Chondrocyte (in vitro differentiated cells): Measurements from ENCODE around the gene KCNG4. TPM values are rescaled to one million over a fixed set of nuclear protein-coding genes. Genes with fewer than 3 reads are reported as not detected.

Experiments used
- DNase-seq: peaks from one replicate; pipeline ENCODE4 v3.0.0; 2021; ENCODE audit warnings: mixed read lengths, low spot score
- H3K27ac Mint-ChIP-seq: one replicate; pipeline ENCODE4 v1.8.0; 2021; ENCODE audit warnings: mild to moderate bottlenecking, moderate library complexity, mixed read lengths; ENCODE audit not compliant: unreplicated experiment
- H3K27me3 Mint-ChIP-seq: 2 replicates; pipeline ENCODE4 v1.8.0; 2021; ENCODE audit warnings: low read depth, mixed read lengths
- H3K36me3 Mint-ChIP-seq: 2 replicates; pipeline ENCODE4 v1.8.0; 2021; ENCODE audit warnings: low read depth, mixed read lengths
- H3K4me1 Mint-ChIP-seq: 2 replicates; pipeline ENCODE4 v1.8.0; 2021; ENCODE audit warnings: low read depth, mild to moderate bottlenecking, mixed read lengths
- H3K4me3 Mint-ChIP-seq: one replicate; pipeline ENCODE4 v1.8.0; 2021; ENCODE audit warnings: mild to moderate bottlenecking, moderate library complexity, mixed read lengths; ENCODE audit not compliant: unreplicated experiment
- H3K9me3 Mint-ChIP-seq: 2 replicates; pipeline ENCODE4 v1.8.0; 2021; ENCODE audit warnings: low read depth, mixed read lengths
- CTCF ChIP-seq: fragments of 200-600 bp; sonication (generic); IDR thresholded peaks from 2 replicates; pipeline ENCODE4 v1.5.0; 2021; ENCODE audit warnings: antibody characterized with exemption, mild to moderate bottlenecking, moderate library complexity
- total RNA-seq: library from RNA; stranded (reverse); gene quantifications from 3 replicates; pipeline ENCODE4 v1.2.1, GENCODE V29; 2021

KCNG4 gene
- total RNA-seq, 1 donor from 2014 or later, result not detected

GRCh38 chr16:84278333-84278732, 38.5 kb upstream of the KCNG4 start:
- DNase-seq, result peak; percentile 36
- Mint-ChIP-seq H3K27ac (no peak overlapping the region), H3K4me1 (peaks cover 3% of the 10 kb centered on the region), H3K36me3 (no peaks in the 10 kb centered on the region), H3K27me3 (peaks cover 33% of the 10 kb centered on the region), H3K9me3 (no peaks in the 10 kb centered on the region), H3K4me3 (no peak overlapping the region)
- no peak for TF ChIP-seq CTCF

- Mint-ChIP-seq H3K27ac (no peak overlapping the region), H3K9me3 (no peaks in the 10 kb centered on the region), H3K36me3 (no peaks in the 10 kb centered on the region), H3K27me3 (peaks cover 28% of the 10 kb centered on the region), H3K4me1 (no peaks in the 10 kb centered on the region), H3K4me3 (no peak overlapping the region)
- TF ChIP-seq CTCF, result peak; percentile 93
- peak; percentile 27 for DNase-seq
Observed at GRCh38 chr16:84277244-84277823, 37.5 kb upstream of the KCNG4 start.

GRCh38 chr16:84275585-84276151, 35.9 kb upstream of the KCNG4 start:
- Mint-ChIP-seq H3K36me3 (no peaks in the 10 kb centered on the region), H3K27me3 (peaks cover 22% of the 10 kb centered on the region), H3K4me1 (no peaks in the 10 kb centered on the region), H3K9me3 (no peaks in the 10 kb centered on the region), H3K27ac (no peak overlapping the region), H3K4me3 (no peak overlapping the region)
- peak; percentile 24 for DNase-seq
- TF ChIP-seq CTCF, result no peak

GRCh38 chr16:84274515-84274914, 34.7 kb upstream of the KCNG4 start:
- no peaks in the 10 kb centered on the region for H3K9me3 Mint-ChIP-seq
- no peaks in the 10 kb centered on the region for H3K4me1 Mint-ChIP-seq
- peak; percentile 40 for DNase-seq
- H3K36me3 Mint-ChIP-seq, result no peaks in the 10 kb centered on the region
- peaks cover 26% of the 10 kb centered on the region for H3K27me3 Mint-ChIP-seq
- H3K27ac Mint-ChIP-seq, result no peak overlapping the region
- H3K4me3 Mint-ChIP-seq, result no peak overlapping the region
- TF ChIP-seq CTCF, result no peak

GRCh38 chr16:84272740-84273320, 33.0 kb upstream of the KCNG4 start:
- no peak for TF ChIP-seq CTCF
- no peaks in the 10 kb centered on the region for H3K4me1 Mint-ChIP-seq
- no peak overlapping the region for H3K4me3 Mint-ChIP-seq
- H3K27ac Mint-ChIP-seq, result no peak overlapping the region
- no peaks in the 10 kb centered on the region for H3K9me3 Mint-ChIP-seq
- H3K36me3 Mint-ChIP-seq, result no peaks in the 10 kb centered on the region
- peaks cover 27% of the 10 kb centered on the region for H3K27me3 Mint-ChIP-seq
- no peak for DNase-seq
